HepG2 (cell line): ENCODE data around the gene TCF12. TPM values are rescaled to one million over a fixed set of nuclear protein-coding genes. Genes with fewer than 3 reads are reported as not detected.

Experiments
- ARHGAP35 ChIP-seq: sonication (generic); formaldehyde crosslinking; IDR thresholded peaks from 2 replicates; pipeline ENCODE4 v1.9.0; 2022; ENCODE audit warnings: mild to moderate bottlenecking, inconsistent platforms, moderate library complexity, missing genetic modification reagents, borderline replicate concordance
- GABPA ChIP-seq, 2 experiments: IDR thresholded peaks; 2 replicates each; pipeline ENCODE4 v1.6.1; 2011 to 2016; ENCODE audit warnings: low read depth in 2 of 2, low read length in 1 of 2, missing biosample characterization in 1 of 2, missing genetic modification characterization in 1 of 2
- HBP1 ChIP-seq: IDR thresholded peaks from 2 replicates; pipeline ENCODE4 v1.6.1; 2016; ENCODE audit warnings: low read depth, control low read depth
- HMGA1 ChIP-seq: sonication (generic); formaldehyde crosslinking; conservative IDR thresholded peaks from 2 replicates; pipeline ENCODE4 v1.4.0; 2020; ENCODE audit warnings: missing genetic modification reagents
- HOXA3 ChIP-seq: sonication (generic); formaldehyde crosslinking; IDR thresholded peaks from 2 replicates; pipeline ENCODE4 v1.5.0; 2020; ENCODE audit warnings: missing genetic modification reagents
- MXD1 ChIP-seq: sonication (generic); formaldehyde crosslinking; IDR thresholded peaks from 2 replicates; pipeline ENCODE4 v1.4.0; 2020; ENCODE audit warnings: mild to moderate bottlenecking, missing genetic modification reagents
- NPAS2 ChIP-seq: sonication (generic); formaldehyde crosslinking; IDR thresholded peaks from 2 replicates; pipeline ENCODE4 v1.8.0; 2022; ENCODE audit warnings: mild to moderate bottlenecking, missing genetic modification reagents, borderline replicate concordance
- RNF219 ChIP-seq: sonication (generic); formaldehyde crosslinking; IDR thresholded peaks from 2 replicates; pipeline ENCODE4 v1.5.0; 2020; ENCODE audit warnings: mild to moderate bottlenecking, missing genetic modification reagents
- TFE3 ChIP-seq: IDR thresholded peaks from 2 replicates; pipeline ENCODE4 v1.6.1; 2016
- ZBTB26 ChIP-seq: IDR thresholded peaks from 2 replicates; pipeline ENCODE4 v1.6.1; 2016; ENCODE audit warnings: missing compliant biosample characterization, missing genetic modification reagents, borderline replicate concordance
- ZBTB7A ChIP-seq: sonication (generic); formaldehyde crosslinking; IDR thresholded peaks from 2 replicates; pipeline ENCODE4 v1.8.0; 2022; ENCODE audit warnings: mild to moderate bottlenecking, missing genetic modification reagents
- ZNF17 ChIP-seq: sonication (generic); formaldehyde crosslinking; IDR thresholded peaks from 2 replicates; pipeline ENCODE4 v1.5.0; 2020; ENCODE audit warnings: mild to moderate bottlenecking, missing genetic modification reagents
- ZNF230 ChIP-seq: sonication (generic); formaldehyde crosslinking; IDR thresholded peaks from 2 replicates; pipeline ENCODE4 v1.4.0; 2020; ENCODE audit warnings: mild to moderate bottlenecking, missing genetic modification reagents
- ZNF432 ChIP-seq: sonication (generic); formaldehyde crosslinking; IDR thresholded peaks from 2 replicates; pipeline ENCODE4 v1.5.0; 2020; ENCODE audit warnings: missing genetic modification reagents, mild to moderate bottlenecking, borderline replicate concordance
- ZNF446 ChIP-seq: sonication (generic); formaldehyde crosslinking; IDR thresholded peaks from 2 replicates; pipeline ENCODE4 v1.5.0; 2020; ENCODE audit warnings: mild to moderate bottlenecking, missing genetic modification reagents
- ZNF75D ChIP-seq: sonication (generic); formaldehyde crosslinking; IDR thresholded peaks from 2 replicates; pipeline ENCODE4 v1.8.1; 2023; ENCODE audit warnings: missing genetic modification reagents, mild to moderate bottlenecking, borderline replicate concordance
- ZNF800 ChIP-seq: sonication (generic); formaldehyde crosslinking; IDR thresholded peaks from 2 replicates; pipeline ENCODE4 v1.4.0; 2020; ENCODE audit warnings: missing genetic modification reagents
- polyA plus RNA-seq, 8 experiments: library from polyadenylated mRNA; depleted of rRNA in 3 of 8; stranded (reverse) in 7 of 8; unstranded in 1 of 8; fragments of >200 nt; fragmentation: Illumina TruSeq in 4 of 8; extraction: Trizol in 4 of 8; gene quantifications; 2 replicates each; pipeline versions ENCODE4 v1.2.1 to v1.2.3, GENCODE V29; 2011 to 2016; ENCODE audit warnings: low read depth in 4 of 8, missing spikeins in 1 of 8, mixed read lengths in 1 of 8; ENCODE audit not compliant: insufficient read depth in 1 of 8
- total RNA-seq, 5 experiments: library from RNA; depleted of rRNA; stranded (reverse); fragments of >200 nt; fragmentation: Illumina TruSeq; extraction: Trizol; gene quantifications; 2 replicates each; pipeline ENCODE4 v1.2.3, GENCODE V29; 2016; ENCODE audit warnings: low read depth in 1 of 5

TCF12 gene
- total and polyA plus RNA-seq, 2 of the 13 experiments (the other 11 are each of a cell fraction or from before 2014, with no cell fraction given): 48.6 to 51.1 TPM

GRCh38 chr15:56918046-56918938 lies at the start of gene TCF12 (continued):
- peak; percentile 71 for TF ChIP-seq ZNF800 (CRISPR knock-in tag)
- peak; percentile 93; the same call in 1 of the 2 replicates for TF ChIP-seq HBP1 (CRISPR knock-in tag)
- no peak for TF ChIP-seq ZNF230
- no peak for TF ChIP-seq RNF219 (CRISPR knock-in tag)
- TF ChIP-seq ARHGAP35 (CRISPR knock-in tag): peak; percentile 62; the same call in 1 of the 2 replicates
- TF ChIP-seq MXD1 (CRISPR knock-in tag): no peak
- TF ChIP-seq ZNF432 (CRISPR knock-in tag): no peak
- TF ChIP-seq ZNF446 (CRISPR knock-in tag): peak; percentile 87; the same call in 1 of the 2 replicates
- peak; percentile 29; the same call in 1 of the 2 replicates for TF ChIP-seq GABPA (IDR thresholded peaks at IDR 0.05; ENCODE audit: low read depth, low read length)
- peak; percentile 72 for TF ChIP-seq GABPA (CRISPR knock-in tag; IDR thresholded peaks at IDR 0.05; ENCODE audit: low read depth)
- 0 out of 2 replicates have a peak, but pooled peaks have one; percentile 62 for TF ChIP-seq ZNF17
- no peak for TF ChIP-seq HMGA1 (CRISPR knock-in tag)
- TF ChIP-seq ZBTB26 (CRISPR knock-in tag): 0 out of 2 replicates have a peak, but pooled peaks have one; percentile 59
- TF ChIP-seq TFE3: peak; percentile 29; the same call in 1 of the 2 replicates
- peak; percentile 88 for TF ChIP-seq HOXA3 (CRISPR knock-in tag)
- TF ChIP-seq NPAS2 (CRISPR knock-in tag): no peak
- TF ChIP-seq ZNF75D (CRISPR knock-in tag): no peak
- no peak for TF ChIP-seq ZBTB7A (CRISPR knock-in tag)
